Middle frontal gyrus (tissue), 1 donor: Measurements from ENCODE around the gene PTPRQ.
"Not testable (repeated sequence)": the region's sequence is repeated elsewhere in the genome, so short reads cannot be mapped to it uniquely, and the experiment has no call there.

ENCODE experiments used
- DNase-seq: peaks from one replicate; pipeline ENCODE4 v3.0.0-alpha.2; 2015; ENCODE audit warnings: low spot score; ENCODE audit errors: extremely low spot score

PTPRQ gene

DNA sequence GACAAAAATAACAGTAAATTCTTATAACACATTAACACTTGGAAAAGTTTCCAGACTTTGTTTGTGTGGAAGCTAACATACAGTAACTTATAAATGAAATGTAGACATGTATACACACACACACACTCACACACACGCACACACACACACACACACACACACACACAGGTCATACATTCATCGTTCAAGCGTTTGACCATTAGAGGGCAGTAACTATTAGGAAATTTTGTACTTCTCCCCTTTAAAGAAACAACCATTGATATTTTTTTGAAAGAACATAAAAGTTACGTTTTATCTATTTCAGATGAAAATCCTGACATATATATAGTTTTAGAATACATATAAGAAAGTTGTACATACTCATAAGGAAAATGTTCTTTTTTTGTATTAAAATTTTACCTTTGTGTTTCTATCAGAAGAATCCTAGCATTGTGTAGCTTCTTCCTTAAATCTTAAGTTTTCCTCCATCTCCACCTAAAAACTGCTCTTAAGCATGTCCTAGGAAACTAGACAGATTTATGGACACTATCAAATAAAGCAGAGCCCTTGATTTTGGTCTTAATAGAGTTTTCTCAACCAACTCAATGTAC, 29.0 kb downstream of the PTPRQ start:
- DNase-seq: no peak

DNA sequence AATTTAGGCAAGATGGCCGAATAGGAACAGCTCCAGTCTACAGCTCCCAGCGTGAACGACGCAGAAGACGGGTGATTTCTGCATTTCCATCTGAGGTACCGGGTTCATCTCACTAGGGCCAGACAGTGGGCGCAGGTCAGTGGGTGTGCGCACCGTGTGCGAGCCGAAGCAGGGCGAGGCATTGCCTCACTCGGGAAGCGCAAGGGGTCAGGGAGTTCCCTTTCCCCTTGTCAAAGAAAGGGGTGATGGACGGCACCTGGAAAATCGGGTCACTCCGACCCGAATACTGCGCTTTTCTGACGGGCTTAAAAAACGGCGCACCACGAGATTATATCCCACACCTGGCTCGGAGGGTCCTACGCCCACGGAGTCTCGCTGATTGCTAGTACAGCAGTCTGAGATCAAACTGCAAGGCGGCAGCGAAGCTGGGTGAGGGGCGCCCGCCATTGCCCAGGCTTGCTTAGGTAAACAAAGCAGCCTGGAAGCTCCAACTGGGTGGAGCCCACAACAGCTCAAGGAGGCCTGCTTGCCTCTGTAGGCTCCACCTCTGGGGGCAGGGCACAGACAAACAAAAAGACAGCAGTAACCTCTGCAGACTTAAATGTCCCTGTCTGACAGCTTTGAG, 33.6 kb downstream of the PTPRQ start:
- DNase-seq: not testable (repeated sequence)

DNA sequence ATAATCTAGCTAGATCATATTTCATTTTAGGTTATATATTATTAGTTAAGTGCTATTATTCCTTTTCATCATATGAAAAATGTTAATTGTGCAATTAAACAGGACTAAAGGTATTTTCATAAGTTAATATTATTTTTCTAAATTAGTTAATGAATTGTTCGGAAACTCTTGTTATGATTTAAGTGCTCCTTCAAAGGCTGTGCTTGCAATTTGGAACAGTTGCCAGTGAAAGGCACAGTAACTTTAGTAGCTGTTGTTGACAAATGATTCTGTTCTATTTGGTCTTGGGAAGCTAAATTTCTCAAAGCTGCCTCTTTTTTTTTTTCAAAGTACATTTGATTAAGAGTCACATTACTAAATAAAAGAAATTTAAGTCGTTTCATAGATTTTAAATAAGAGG, 40.7 kb downstream of the PTPRQ start:
- DNase-seq: no peak

DNA sequence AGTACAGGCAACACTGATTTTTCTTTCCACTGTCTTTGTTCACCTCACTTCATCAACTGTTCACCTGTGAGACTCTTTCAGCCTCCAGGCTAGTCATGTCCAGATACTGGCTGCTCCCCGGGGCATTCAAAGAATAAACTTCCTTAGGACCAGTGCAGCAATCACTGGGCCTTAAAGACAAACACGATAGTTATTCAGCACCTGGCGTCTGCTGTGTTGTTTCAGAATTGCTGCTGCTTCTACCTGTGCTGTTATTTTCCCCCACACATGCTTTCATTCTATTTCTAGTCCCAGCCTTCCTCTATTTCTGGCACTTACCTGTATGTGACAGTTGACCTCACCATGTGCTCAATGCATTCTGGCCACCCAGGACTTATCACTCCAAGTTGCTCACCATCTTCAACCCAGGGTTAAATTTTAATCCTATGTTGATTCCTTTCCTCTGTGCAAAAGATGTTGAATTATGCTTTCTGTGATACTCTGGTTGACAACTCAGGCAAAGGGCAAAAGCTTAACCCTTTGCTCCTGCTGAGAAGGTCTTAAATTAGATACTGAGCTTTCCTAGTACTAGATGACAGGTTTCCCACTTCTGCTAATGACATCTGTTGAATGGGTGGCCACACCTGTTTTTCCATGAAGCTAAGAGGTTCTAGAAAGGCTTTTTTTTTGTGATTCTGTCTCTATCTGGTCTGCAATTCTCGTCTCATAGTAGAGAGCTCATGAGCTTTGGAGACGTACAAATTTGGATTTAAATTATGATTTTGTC, 41.4 kb downstream of the PTPRQ start:
- no peak for DNase-seq

DNA sequence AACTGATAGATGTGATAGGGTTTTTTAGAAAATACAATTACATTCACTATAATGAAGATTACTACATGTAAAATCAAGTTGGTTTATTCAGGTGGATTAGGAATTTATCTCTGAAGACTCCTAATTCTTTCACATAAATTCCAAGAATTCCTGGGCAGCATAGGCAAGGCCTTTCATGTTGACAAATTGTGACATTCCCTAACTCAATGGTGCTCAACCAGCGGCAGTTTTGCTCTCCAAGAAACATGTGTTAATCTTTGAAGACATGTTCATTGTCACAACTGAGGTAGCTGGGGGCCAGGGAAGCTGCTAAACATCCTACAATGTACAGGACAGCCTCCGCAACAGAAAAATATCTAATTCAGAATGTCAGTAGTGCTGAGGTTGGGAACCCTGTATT, 46.3 kb downstream of the PTPRQ start:
- DNase-seq: no peak

DNA sequence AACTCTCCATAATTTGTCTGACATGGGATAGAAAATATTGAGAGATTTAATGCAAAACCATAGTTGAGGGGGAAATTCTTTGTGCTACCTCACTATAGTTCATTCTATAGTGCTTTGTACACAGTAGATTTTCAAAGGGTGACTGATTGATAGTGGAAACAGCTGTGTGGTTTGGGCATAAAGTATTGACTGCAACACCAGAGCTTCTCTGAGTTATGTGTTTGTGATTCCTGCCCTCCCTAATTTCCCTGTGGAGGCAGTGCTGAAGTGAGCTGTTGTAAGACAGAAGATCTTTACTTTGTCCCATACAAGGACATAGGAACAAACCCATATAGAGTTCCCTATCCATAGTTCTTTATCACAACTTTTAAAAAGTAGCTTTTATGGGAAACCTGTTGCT, 47.1 kb downstream of the PTPRQ start:
- no peak for DNase-seq

DNA sequence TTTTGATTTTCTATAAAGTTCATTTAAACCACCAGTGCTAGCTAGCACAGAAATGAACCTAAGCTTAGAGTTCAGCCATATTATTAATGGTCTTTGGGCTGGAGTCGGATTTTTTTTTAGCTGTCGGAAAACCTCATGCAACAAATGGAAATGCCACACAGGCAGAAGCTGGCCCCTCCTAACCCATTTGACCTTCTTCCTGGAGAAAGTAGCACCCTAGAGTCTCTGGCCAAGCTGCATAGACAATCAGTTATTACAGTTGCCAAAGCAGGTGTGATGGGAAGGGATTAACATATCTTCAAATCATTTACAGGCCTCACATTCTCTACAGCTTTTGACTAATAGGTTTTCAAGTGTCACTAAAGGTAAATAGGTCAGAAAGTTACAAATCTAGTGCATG, 49.4 kb downstream of the PTPRQ start:
- DNase-seq: no peak

DNA sequence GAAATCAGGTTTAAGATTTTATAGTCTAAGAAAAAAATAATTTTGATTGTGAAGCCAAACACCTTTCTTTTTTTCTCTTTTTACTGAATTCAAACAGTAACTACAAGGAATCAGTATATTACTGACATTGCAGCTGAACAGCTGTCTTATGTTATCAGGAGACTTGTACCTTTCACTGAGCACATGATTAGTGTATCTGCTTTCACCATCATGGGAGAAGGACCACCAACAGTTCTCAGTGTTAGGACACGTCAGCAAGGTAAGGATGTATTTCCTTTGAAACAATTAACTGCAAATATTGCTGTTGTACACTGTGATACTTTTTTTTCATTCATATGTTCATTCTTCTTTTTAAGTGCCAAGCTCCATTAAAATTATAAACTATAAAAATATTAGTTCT, 50.8 kb downstream of the PTPRQ start:
- no peak for DNase-seq

DNA sequence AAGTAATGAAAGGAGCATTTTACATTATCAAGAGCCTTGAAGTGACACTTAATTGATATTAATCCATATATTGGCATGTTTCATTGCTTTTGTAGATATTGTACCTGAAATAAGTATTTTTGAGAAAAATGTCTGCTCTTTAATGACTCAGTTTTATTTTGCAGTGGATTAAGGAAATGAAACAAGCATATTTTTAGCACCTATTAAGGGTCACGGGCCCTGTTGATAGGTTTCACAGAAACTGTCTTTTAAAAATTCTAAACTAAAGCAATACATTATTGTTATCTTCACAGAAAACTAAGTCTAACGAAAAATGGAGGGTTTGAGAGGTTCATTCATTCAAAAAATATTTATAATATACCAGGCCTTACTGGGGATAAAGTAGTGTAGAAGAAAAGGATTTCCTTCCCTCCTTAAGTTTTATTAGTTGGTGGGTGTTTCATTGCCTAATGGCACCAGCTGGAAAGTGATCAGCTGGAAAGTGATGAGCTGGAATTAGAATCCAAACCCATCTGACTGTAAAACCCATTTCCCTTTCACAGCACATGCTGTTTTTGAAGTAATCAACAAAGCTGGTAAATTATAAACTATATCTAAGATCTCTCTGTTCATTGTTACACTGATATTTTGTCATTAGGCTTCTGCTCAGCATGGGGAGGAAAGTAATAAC, 54.2 kb downstream of the PTPRQ start:
- DNase-seq: no peak

DNA sequence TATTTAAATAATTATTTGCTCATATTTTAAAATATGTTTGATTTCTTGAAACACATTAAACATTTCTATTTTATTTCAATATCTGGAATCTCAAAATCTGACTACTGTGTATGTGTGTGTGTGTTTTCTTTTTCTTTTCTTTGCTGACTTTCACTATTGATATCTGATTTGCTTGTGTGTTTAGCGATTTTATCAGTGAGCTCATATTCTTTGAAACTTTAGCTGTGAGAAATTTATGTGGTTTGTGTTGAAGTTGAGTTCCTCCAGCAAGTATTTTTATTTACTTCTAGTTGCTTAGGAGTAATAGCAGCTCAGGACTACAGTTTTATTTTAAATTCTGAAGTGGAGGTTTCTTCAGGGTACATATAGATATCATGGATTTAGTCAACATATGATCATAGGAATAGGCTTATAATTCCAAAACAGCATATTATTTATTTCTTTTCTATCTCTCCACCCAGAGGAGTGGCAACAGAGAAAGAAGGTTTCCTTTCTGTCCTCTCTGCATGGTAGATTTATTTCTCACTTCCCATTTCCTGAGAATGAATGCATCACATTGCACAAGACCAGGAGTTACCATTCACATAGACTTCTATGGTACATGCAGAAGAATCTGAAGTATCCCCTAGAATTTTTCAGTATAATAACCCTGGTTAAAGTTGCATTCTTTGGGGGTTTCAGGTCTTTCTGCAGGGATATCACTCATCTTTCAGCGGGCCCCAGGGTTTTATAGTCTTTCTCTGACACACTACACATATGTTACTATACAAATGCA, 60.5 kb downstream of the PTPRQ start:
- no peak for DNase-seq

DNA sequence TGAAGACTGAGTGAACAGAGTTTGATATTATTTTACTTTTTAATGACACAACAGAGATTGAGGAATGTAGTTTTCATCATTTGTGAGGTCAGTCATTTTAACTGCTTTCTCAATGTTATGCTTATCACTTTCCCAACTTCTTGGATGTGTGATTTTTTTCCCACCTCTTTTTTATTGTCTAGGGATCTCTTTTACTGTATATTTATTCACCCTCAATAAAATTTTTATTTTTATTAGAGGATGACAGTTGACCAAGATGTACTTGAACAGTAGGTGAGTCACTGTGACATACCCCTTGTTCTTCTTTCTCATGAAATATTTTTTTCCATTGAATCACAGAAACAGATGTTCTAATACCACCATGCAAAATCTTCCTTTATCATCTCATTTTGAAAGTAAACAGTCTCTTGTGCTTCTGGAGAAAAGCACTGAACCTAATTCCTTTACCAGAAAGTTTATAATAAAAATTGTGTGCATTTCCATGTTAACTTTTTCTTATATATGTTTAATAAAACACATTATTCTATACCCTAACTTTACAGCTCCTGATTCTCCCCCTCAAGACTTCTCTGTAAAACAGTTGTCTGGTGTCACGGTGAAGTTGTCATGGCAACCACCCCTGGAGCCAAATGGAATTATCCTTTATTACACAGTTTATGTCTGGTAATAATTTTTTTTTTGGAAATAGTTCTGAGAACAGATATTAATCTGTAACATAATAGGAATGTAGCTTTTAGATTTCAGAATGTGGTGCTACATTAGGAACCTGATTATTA, 65.9 kb downstream of the PTPRQ start:
- DNase-seq: no peak

DNA sequence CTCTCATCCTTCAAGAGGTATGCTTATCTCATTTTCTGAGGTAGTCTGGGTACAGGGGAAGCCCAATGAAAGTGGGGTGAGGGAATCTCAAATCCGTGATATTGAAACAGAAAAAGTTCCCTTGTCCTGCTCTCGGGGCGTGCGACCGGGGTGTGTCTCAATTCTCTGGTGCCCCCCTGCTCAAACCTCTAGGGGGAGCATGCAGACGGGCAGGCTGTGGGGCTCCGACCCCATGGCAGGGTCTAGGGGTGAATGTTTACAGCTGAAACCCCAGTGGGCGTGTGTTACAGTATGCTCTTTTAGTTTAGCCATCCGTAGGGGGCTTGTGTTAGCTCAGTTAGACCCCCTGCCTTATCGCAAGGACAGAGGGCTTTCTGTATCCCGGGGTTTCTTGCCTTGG, 68.7 kb downstream of the PTPRQ start:
- DNase-seq: no peak

DNA sequence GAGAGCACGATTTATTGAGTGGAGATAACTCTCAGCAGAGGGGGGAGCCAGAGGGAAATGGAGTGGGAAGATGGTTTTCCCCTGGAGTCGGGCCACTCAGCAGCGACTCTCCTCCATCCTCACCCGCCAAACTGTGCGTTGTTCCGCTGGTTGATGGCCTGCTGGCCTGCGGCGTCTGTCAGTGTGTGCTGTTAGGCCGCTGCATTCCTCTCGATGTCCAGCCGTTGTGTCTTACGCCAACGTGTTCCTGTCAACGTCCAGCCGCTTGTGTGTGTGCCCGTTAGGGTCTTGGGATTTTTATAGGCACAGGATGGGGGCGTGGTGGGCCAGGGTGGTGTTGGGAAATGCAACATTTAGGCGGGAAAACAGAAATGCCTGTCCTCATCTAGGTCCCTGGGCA, 69.2 kb downstream of the PTPRQ start:
- DNase-seq: no peak

DNA sequence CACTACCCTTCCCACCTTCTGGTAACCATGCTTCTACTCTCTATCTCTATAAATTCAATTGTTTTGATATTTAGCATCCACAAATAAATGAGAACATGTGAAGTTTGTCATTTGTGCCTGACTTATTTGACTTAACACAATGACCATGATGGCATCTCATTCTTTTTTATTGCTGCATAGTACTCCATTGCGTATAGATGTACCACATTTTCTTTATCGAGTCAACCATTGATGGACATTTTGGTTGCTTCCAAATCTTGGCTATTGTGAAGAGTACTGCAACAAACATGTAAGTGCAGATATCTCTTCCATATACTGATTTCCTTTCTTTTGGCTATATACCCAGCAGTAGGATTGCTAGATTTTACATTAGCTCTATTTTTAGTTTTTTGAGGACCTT, 73.6 kb downstream of the PTPRQ start:
- DNase-seq: no peak

DNA sequence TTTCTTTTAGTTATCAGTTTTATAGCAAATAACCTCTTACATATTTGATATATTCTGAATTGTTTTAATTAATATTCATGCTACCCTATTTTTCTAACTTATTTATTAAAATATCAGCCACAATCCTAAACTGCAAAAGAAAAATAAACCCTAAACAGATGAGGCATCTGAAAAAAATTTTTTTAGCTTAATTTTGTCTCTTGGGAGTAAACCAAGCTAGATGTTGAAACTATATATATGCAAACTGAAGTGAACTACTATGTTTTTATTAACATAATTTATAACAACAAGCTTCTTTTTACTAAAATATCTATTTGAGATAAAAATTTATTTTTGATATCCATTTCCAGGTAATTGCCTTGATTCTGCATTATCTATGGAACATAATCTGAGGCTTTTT, 87.6 kb downstream of the PTPRQ start:
- DNase-seq: no peak

DNA sequence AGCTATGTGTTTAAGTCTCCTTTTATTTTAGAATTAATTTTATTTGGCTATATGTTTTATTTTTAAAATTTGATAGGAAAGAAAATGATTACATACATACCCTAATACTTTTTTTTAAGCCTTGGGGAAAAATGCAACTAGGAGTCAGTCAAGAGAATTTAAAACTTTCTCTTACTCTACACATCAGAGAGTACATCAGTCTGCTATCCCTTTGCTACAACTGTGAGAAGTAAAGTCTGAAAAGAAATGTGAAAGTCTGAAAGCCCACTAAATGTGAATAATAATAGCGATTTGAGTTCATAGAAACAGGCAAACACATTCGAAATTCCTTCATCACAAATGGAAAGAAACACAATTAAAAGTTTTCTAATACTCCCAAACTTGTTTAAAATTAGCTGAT, 95.0 kb downstream of the PTPRQ start:
- no peak for DNase-seq

DNA sequence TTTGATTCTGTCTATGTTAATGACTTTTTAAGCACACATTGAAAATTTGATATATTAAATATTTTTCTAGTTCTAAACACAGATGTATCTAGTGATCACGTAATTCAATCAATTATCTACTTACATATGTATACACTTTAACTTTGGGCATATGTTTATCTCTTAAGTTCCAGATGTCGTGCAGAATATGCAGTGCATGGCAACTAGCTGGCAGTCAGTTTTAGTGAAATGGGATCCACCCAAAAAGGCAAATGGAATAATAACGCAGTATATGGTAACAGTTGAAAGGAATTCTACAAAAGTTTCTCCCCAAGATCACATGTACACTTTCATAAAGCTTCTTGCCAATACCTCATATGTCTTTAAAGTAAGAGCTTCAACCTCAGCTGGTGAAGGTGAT, 105.3 kb downstream of the PTPRQ start:
- DNase-seq: no peak

DNA sequence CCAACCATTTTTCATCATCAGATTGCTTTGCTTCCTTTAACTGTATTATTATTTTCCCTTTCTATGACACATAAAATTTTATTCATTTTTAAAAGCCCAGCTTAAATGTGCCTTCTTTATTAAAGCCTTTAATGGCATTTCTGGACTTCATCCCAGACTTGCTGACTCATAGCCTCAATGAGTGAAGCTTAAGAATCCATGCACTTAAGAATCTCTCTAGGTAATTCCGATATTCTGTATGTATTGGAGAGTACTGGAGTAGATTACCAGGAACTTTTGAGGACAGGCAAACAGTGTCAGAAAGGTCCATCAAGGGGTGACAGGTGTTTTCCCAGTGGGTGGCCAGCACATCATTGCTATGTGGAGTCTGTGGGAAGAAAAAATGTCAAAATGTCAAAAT, 107.9 kb downstream of the PTPRQ start:
- DNase-seq: no peak

DNA sequence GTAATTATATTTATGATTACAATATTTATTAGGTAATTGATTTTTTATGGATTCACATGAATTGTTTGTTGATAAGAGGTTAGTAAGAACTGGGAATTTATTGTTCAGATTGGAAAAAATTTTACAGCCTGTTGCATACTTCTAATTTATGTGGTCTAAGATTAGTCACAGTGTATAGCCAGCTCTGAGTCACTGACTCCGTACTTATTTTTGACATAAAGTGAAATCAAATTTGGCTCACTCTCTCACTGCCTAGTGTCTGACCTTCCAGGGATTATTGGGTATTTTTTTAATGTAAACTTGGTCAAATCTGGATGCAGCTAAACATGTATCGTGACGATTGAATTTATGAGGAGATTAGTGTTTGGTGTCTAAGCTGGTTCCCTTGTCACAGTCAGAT, 109.3 kb downstream of the PTPRQ start:
- no peak for DNase-seq

DNA sequence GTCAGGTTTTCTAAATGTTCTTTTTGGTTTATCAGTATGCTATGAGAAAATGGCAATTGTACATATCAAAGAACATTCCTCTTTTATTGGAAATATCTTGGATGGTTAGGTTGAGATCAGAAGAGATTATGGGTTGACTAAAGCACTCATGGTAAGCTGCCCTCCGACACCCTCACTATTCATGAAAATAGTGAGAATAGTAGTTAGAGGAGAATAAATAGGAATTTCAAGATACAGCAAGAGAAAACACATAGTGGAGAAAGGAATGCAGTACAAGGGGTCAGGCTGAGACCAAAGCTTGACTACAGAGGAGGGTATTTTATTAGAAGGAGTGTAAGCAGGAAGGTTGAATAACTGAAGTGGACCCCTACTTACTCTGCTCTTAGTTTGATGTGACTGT, 112.5 kb downstream of the PTPRQ start:
- no peak for DNase-seq

DNA sequence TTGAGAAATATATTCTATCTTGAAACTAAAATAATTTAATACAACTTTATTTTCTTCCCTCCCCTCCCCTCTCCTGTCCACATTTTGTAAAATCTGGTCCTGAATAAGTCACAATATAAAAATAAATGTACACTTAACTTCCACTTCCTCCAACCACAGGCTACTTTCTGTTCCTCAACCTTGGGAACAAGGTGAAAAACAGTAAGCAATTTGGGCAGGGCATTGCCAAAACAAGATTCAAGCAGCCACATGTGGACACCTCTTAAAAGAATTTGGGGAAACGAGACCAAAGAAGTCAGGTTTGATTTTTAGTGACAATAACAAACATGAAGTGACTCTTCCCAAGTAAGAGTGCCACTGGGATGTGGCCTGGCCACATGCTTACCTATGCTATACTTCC, 115.7 kb downstream of the PTPRQ start:
- no peak for DNase-seq
